Right atrium auricular region (tissue), 2 donors: ENCODE data around the gene ATXN10. TPM values are rescaled to one million over a fixed set of nuclear protein-coding genes. Genes with fewer than 3 reads are reported as not detected.

ENCODE experiments used
- DNase-seq: peaks from one replicate; pipeline ENCODE4 v3.0.0-alpha.2; 2019; ENCODE audit warnings: low spot score
- H3K27ac ChIP-seq, 2 donors: fragments of 200-600 bp; sonication (generic); 1 replicate in 1 of 2; 2 replicates in 1 of 2; pipeline ENCODE4 v1.5.1; 2016 to 2019
- H3K27me3 ChIP-seq, 2 donors: fragments of 200-600 bp; sonication (generic); one replicate each; pipeline versions ENCODE4 v1.5.1 to v1.6.0; 2017 to 2019
- H3K36me3 ChIP-seq: fragments of 200-600 bp; sonication (generic); one replicate; pipeline ENCODE4 v1.5.1; 2016
- H3K4me1 ChIP-seq, 2 donors: fragments of 200-600 bp; sonication (generic); one replicate each; pipeline versions ENCODE4 v1.5.1 to v1.6.0; 2017 to 2019
- H3K4me3 ChIP-seq, 2 donors: fragments of 200-600 bp; sonication (generic); 1 replicate in 1 of 2; 2 replicates in 1 of 2; pipeline ENCODE4 v1.5.1; 2017 to 2019; ENCODE audit warnings: mild to moderate bottlenecking in 1 of 2, moderate library complexity in 1 of 2
- H3K9me3 ChIP-seq, 2 donors: fragments of 200-600 bp; sonication (generic); one replicate each; pipeline ENCODE4 v1.5.1; 2019
- total RNA-seq, 2 donors: library from RNA; depleted of rRNA; stranded (reverse); fragments of >200 nt; gene quantifications; one replicate each; pipeline ENCODE4 v1.1.0, GENCODE V29; 2016
- TF ChIP-seq, protein P1 (sequence below), 2 donors: fragments of 200-600 bp; sonication (generic); IDR thresholded peaks; one replicate each; pipeline ENCODE4 v1.5.1; 2019; ENCODE audit warnings: antibody characterized with exemption in 2 of 2

ATXN10 gene
- total RNA-seq, 2 donors from 2014 or later = 85.3 to 88.5 TPM

DNA sequence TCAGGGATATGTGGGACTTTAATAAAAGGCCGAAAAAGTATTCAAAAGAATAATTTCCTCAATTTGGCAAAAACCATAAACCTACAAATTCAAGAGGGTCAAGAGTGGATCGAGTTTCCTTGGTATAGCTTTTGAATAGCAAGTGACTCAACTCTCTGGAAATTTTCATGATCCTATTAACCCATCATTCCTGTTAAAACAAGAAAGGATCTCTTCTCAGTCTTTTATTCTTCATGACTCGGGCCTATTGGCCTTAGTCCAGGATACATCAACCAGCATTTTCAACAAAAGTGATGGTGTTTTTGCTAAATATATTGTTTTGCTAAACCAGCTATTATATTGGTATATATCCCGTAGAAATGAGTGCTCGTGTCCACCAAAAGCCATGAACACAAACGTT, 110.3 kb downstream of the ATXN10 start:
- Histone ChIP-seq H3K4me3 (no peak overlapping the region), H3K36me3 (no peaks in the 10 kb centered on the region), H3K9me3 (no peaks in the 10 kb centered on the region), H3K27me3 (no peaks in the 10 kb centered on the region), H3K4me1 (peaks cover 0 to 32% of the 10 kb centered on the region in 2 donors), H3K27ac (no peak overlapping the region)
- DNase-seq = no peak
- TF ChIP-seq, protein P1, sequence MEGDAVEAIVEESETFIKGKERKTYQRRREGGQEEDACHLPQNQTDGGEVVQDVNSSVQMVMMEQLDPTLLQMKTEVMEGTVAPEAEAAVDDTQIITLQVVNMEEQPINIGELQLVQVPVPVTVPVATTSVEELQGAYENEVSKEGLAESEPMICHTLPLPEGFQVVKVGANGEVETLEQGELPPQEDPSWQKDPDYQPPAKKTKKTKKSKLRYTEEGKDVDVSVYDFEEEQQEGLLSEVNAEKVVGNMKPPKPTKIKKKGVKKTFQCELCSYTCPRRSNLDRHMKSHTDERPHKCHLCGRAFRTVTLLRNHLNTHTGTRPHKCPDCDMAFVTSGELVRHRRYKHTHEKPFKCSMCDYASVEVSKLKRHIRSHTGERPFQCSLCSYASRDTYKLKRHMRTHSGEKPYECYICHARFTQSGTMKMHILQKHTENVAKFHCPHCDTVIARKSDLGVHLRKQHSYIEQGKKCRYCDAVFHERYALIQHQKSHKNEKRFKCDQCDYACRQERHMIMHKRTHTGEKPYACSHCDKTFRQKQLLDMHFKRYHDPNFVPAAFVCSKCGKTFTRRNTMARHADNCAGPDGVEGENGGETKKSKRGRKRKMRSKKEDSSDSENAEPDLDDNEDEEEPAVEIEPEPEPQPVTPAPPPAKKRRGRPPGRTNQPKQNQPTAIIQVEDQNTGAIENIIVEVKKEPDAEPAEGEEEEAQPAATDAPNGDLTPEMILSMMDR (IDR thresholded peaks at IDR 0.05) = no peak

GRCh38 chr22:45783021-45783420, 111.4 kb downstream of the ATXN10 start:
- H3K27me3 ChIP-seq = no peaks in the 10 kb centered on the region
- no peaks in the 10 kb centered on the region for H3K9me3 ChIP-seq
- H3K27ac ChIP-seq = no peak overlapping the region
- H3K4me3 ChIP-seq = no peak overlapping the region
- H3K36me3 ChIP-seq = no peaks in the 10 kb centered on the region
- TF ChIP-seq, protein P1 (IDR thresholded peaks at IDR 0.05) = no peak
- H3K4me1 ChIP-seq = peaks cover 0 to 32% of the 10 kb centered on the region in 2 donors
- no peak for DNase-seq

- DNase-seq = no peak
- Histone ChIP-seq H3K27ac (no peak overlapping the region), H3K36me3 (no peaks in the 10 kb centered on the region), H3K4me3 (no peak overlapping the region), H3K27me3 (no peaks in the 10 kb centered on the region), H3K4me1 (peaks cover 0 to 32% of the 10 kb centered on the region in 2 donors), H3K9me3 (no peaks in the 10 kb centered on the region)
- TF ChIP-seq, protein P1 (IDR thresholded peaks at IDR 0.05) = no peak
Observed at GRCh38 chr22:45783690-45784089, 112.1 kb downstream of the ATXN10 start.

GRCh38 chr22:45784357-45785277, 113.0 kb downstream of the ATXN10 start:
- H3K27me3 ChIP-seq = no peaks in the 10 kb centered on the region
- peaks cover 0 to 32% of the 10 kb centered on the region in 2 donors for H3K4me1 ChIP-seq
- no peak for DNase-seq
- H3K36me3 ChIP-seq = no peaks in the 10 kb centered on the region
- no peak overlapping the region for H3K27ac ChIP-seq
- H3K4me3 ChIP-seq = no peak overlapping the region
- TF ChIP-seq, protein P1 (IDR thresholded peaks at IDR 0.05) = no peak
- H3K9me3 ChIP-seq = no peaks in the 10 kb centered on the region

GRCh38 chr22:45785458-45785857, 113.8 kb downstream of the ATXN10 start:
- no peak for DNase-seq
- Histone ChIP-seq H3K4me1 (peaks cover 0 to 32% of the 10 kb centered on the region in 2 donors), H3K4me3 (no peak overlapping the region), H3K27ac (no peak overlapping the region), H3K36me3 (no peaks in the 10 kb centered on the region), H3K27me3 (no peaks in the 10 kb centered on the region), H3K9me3 (no peaks in the 10 kb centered on the region)
- TF ChIP-seq, protein P1 (IDR thresholded peaks at IDR 0.05) = no peak
